ENCODE results near the gene SIK3. TPM values are rescaled to one million over a fixed set of nuclear protein-coding genes. Genes with fewer than 3 reads are reported as not detected.
A peak's percentile ranks its signal among the peaks of the same experiment; 100 is the strongest.
"Not testable (repeated sequence)": the region's sequence is repeated elsewhere in the genome, so short reads cannot be mapped to it uniquely, and the experiment has no call there.

SIK3 gene
- 107 TPM for total RNA-seq

GRCh38 chr11:117098269-117099232, at the start of gene SIK3:
Gene SIK3, minus strand, starts transcription at chr11:117098428. Its CDS starts 13 bp downstream, at chr11:117098415.
- peak; percentile 93 for DNase-seq (ENCODE audit: low read depth in 2 of 3, low spot score in 2 of 3)

DNA sequence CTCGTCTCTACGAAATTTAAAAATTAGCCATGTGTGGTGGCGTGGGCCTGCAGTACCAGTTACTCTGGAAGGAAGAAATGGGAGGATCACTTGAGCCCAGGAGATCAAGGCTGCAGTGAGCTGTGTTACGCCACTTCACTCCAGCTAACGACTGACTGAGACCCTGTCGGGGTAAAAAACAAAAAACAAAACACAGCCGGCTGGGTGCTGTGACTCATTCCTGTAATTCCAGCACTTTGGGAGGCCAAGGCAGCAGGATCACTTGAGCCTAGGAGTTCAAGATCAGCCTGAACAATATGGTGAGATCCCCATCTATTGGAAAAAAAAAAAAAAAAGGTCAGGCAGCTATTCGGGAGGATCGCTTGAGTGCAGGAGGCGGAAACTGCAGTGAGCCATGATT, 48.3 kb upstream of the SIK3 start:
- DNase-seq (ENCODE audit: low read depth in 2 of 3, low spot score in 2 of 3) = no peak

GRCh38 chr11:117145393-117145761, 47.1 kb upstream of the SIK3 start:
- DNase-seq (ENCODE audit: low read depth in 2 of 3, low spot score in 2 of 3) = peak in 2 of 3 donors; percentile 58 to 63

DNA sequence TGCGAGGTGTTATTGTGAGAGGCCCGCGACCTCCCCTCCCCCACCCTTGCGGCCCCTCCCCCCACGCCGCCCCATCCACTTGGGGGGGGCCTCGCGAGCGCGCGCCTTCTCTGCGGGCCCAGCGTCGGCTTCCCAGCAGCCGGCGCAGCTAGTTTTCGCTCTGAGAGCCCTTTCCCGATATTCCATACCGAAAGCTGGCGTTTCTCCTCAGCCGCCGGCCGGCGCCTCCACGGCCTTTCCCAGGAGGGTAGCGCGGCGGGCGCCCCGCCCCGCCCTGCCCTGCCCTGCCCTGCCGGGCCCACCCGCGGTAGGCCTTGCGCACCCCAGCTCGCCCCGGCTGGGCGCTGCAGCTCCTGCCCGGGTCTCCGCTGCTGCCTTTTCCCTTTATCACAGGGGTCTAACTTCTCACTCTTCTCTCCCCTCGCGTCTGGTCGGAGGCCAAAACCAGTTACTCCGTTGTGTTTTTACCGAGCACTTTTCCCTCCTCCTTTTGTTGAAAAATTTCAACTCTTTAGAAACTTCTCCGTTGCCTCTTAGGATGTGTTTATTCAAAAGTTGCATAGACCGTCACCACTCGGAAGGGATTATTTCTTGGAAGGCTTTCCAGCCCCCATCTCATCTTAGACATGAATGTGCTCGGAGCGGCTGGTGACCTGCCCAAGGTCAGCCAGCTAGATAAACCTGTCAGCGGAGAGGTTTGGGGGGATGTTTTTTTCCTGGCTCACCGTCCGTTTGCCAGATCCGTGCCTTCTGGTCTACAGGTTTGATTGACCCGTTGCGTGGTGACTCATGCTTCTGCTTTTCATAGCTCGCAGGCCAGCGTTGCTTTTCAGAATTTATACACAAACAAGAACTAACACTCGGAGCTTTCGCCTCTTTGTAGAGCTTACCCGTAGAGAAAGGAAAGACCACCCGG, 46.5 kb upstream of the SIK3 start:
- DNase-seq (ENCODE audit: low read depth in 2 of 3, low spot score in 2 of 3) = peak in 2 of 3 donors; percentile 75 to 79

- DNase-seq (ENCODE audit: low read depth in 2 of 3, low spot score in 2 of 3) = peak; percentile 84 to 95 (median 94)
Observed at GRCh38 chr11:117143871-117144476, 45.7 kb upstream of the SIK3 start, which contains the start of gene PAFAH1B2. Gene PAFAH1B2, plus strand, starts transcription at chr11:117144287. Its CDS starts 8,161 bp downstream, at chr11:117152448.

- peak in 2 of 3 donors; percentile 34 to 58 for DNase-seq (ENCODE audit: low read depth in 2 of 3, low spot score in 2 of 3)
Observed at GRCh38 chr11:117143390-117143789, 45.2 kb upstream of the SIK3 start.

GRCh38 chr11:117137223-117138086, 39.2 kb upstream of the SIK3 start:
- DNase-seq (ENCODE audit: low read depth in 2 of 3, low spot score in 2 of 3) = not testable (repeated sequence)

DNA sequence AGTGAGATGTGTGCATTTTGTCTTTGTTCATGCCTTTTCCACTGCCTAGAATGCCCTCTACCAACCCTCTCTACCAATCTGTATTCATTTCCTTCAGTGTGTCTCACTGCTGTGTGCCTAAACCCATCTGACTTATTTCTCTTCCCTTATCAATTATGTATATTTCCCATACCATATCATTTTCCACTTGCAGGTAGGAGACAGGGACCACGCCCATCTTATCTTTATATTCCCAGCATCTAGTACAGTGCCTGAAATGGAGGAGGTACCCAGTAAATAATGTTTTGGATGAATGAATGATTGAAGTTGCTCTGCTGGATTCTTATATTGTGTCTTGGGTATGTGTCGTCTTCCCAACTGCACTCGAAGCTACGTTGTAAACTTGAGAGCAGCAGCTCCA, 36.8 kb upstream of the SIK3 start:
- DNase-seq (ENCODE audit: low read depth in 2 of 3, low spot score in 2 of 3) = not testable (repeated sequence)

DNA sequence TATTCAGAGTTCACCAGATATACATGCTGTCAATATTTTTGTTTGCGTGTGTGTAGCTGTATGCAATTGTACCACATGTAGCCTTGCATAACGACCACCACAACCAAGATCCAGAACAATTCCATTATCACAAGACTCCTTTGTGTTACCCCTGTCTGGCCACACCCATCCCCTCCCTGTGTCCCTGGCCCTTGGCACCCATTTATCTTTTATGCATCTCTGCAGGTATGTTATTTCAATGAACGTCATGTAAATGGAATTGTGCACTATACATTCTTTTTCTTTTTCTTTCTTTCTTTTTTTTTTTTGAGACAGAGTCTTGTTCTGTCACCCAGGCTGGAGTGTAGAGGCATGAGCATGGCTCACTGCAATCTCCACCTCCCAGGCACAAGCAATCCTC, 36.2 kb upstream of the SIK3 start:
- no peak for DNase-seq (ENCODE audit: low read depth in 2 of 3, low spot score in 2 of 3)

GRCh38 chr11:117130879-117131278, 32.7 kb upstream of the SIK3 start:
- DNase-seq (ENCODE audit: low read depth in 2 of 3, low spot score in 2 of 3) = no peak

DNA sequence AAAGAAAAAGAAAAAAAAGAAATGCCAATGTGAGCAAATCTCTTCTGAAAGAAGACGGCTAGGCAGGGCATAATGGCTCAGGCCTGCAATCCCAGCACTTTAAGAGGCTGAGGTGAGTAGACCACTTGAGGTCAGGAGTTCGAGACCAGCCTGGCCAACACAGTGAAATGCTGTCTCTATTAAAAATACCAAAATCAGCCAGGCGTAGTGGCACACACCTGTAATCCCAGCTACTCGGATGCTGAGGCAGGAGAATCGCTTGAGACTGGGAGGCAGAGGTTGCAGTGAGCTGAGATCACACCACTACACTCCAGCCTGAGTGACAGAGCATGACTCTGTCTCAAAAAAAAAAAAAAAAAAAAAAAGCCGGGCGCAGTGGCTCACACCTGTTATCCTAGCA, 32.2 kb upstream of the SIK3 start:
- DNase-seq (ENCODE audit: low read depth in 2 of 3, low spot score in 2 of 3) = not testable (repeated sequence)

DNA sequence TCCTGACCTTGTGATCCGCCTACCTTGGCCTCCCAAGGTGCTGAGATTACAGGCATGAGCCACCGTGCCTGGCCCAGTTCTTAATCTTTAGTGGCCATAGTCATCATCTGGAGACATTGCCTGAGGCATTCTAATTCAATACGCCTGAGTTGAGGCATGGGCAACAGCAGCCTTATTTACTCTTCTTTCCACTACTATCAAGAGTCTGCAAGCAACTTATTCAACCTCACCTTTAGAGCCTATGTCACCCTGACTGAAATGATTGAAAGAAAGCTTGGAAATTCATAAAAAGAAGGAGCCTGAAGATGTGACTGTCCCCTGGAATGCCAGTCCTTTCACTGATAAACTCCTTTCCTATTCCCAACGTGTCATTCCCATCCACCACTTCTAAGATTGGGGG, 30.1 kb upstream of the SIK3 start:
- DNase-seq (ENCODE audit: low read depth in 2 of 3, low spot score in 2 of 3) = no peak

GRCh38 chr11:117127171-117127901, 29.1 kb upstream of the SIK3 start:
- no peak for DNase-seq (ENCODE audit: low read depth in 2 of 3, low spot score in 2 of 3)

DNA sequence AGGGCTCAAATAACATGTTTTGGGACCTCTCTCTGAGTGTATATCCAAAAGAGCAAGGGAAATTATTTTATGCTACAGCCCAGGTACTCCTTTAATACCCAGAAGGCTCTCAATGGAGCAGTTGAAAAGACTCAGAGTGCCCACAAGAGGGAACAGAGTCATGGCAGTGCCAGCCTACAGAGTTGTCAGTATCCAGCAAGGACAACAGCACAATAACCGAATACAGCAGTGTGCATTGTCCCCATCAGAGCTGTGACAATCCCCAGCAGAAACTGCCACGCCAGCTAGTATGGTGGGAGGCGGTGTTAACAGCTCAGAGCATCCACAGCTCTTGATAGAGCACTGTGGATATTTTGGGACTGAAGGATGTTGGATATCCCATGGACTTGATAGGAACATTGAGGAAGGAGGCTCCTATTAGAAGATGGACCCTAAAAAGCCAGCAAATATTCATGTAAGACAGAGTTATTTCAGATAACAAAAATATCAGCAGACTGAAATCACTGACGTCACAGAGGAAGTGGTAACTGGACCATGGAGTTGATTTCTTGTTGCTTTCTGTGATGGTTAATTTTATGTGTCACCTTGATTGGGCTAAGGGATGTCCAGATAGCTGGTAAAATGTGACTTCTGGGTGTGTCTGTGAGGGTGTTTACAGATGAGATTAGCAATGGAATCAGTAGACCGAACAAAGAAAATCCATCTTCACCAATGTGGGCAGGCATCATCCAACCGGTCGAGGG, 28.2 kb upstream of the SIK3 start:
- DNase-seq (ENCODE audit: low read depth in 2 of 3, low spot score in 2 of 3) = no peak

- DNase-seq (ENCODE audit: low read depth in 2 of 3, low spot score in 2 of 3) = no peak
Observed at GRCh38 chr11:117122556-117122955, 24.3 kb upstream of the SIK3 start.

DNA sequence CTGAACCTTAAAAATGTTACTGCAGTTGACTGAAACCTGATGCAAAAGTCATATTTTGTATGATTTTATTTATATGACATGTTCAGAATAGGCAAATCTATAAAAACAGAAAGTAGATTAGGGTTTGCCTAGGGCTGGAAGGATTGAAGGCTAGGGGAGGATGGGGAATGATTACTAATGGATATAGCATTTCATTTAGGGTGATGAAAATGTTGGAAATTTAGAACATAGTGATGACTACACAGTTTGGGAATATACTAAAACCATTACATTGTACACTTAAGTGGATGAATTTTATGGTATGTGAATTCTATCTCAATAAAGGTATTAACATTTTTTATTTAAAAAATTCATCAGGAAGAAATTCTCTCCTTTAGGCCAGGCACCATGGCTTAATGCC, 22.9 kb upstream of the SIK3 start:
- DNase-seq (ENCODE audit: low read depth in 2 of 3, low spot score in 2 of 3) = no peak

- no peak for DNase-seq (ENCODE audit: low read depth in 2 of 3, low spot score in 2 of 3)
Observed at GRCh38 chr11:117117681-117118080, 19.5 kb upstream of the SIK3 start.

GRCh38 chr11:117112939-117113338, 14.7 kb upstream of the SIK3 start:
- not testable (repeated sequence) for DNase-seq (ENCODE audit: low read depth in 2 of 3, low spot score in 2 of 3)
